Osteoblast (primary cell): Measurements from ENCODE around the gene MS4A8. TPM values are rescaled to one million over a fixed set of nuclear protein-coding genes. Genes with fewer than 3 reads are reported as not detected.

ENCODE experiments used
- DNase-seq: peaks from one replicate; pipeline ENCODE4 v3.0.0; 2011; ENCODE audit warnings: low spot score, mixed read lengths; ENCODE audit not compliant: insufficient read length; ENCODE audit errors: missing footprints
- H2AFZ ChIP-seq: 2 replicates; pipeline ENCODE4 v1.6.0; 2011; ENCODE audit warnings: mild to moderate bottlenecking, low read length
- H3K27ac ChIP-seq: 2 replicates; pipeline ENCODE4 v1.5.1; 2011; ENCODE audit warnings: mild to moderate bottlenecking, low read depth, low read length, moderate library complexity
- H3K27me3 ChIP-seq: 2 replicates; pipeline ENCODE4 v1.6.0; 2012; ENCODE audit warnings: mild to moderate bottlenecking, control low read depth, inconsistent platforms, low read length, moderate library complexity; ENCODE audit not compliant: insufficient read depth
- H3K36me3 ChIP-seq: 2 replicates; pipeline ENCODE4 v1.5.1; 2011; ENCODE audit warnings: mild to moderate bottlenecking, low read length, control low read depth, moderate library complexity; ENCODE audit not compliant: insufficient read depth
- H3K4me1 ChIP-seq: 2 replicates; pipeline ENCODE4 v1.5.1; 2011; ENCODE audit warnings: mild to moderate bottlenecking, low read length, control low read depth, moderate library complexity; ENCODE audit not compliant: insufficient read depth
- H3K4me2 ChIP-seq: 2 replicates; pipeline ENCODE4 v1.6.0; 2011; ENCODE audit warnings: mild to moderate bottlenecking, low read length; ENCODE audit not compliant: insufficient read depth
- H3K4me3 ChIP-seq: fragments of 200-600 bp; sonication (generic); 3 replicates; pipeline ENCODE4 v1.5.1; 2012; ENCODE audit warnings: mild to moderate bottlenecking, low read length, inconsistent platforms; ENCODE audit not compliant: insufficient read depth
- H3K79me2 ChIP-seq: 2 replicates; pipeline ENCODE4 v1.6.0; 2012; ENCODE audit warnings: mild to moderate bottlenecking, low read length, control low read depth, inconsistent platforms; ENCODE audit not compliant: insufficient read depth
- H3K9me3 ChIP-seq: 2 replicates; pipeline ENCODE4 v1.5.1; 2011; ENCODE audit warnings: low read depth, low read length, control low read depth
- H4K20me1 ChIP-seq: 2 replicates; pipeline ENCODE4 v1.6.0; 2012; ENCODE audit warnings: mild to moderate bottlenecking, low read length, control low read depth; ENCODE audit not compliant: insufficient read depth
- CTCF ChIP-seq: IDR thresholded peaks from 2 replicates; pipeline ENCODE4 v1.5.1; 2011; ENCODE audit warnings: mild to moderate bottlenecking, low read depth, low read length, moderate library complexity; ENCODE audit errors: extremely low read depth
- total RNA-seq: library from RNA; depleted of rRNA; stranded (reverse); fragments of >200 nt; gene quantifications from 2 replicates; pipeline ENCODE4 v1.2.3, GENCODE V29; 2012

The MS4A8 gene
- total RNA-seq, 1 donor: not detected

DNA sequence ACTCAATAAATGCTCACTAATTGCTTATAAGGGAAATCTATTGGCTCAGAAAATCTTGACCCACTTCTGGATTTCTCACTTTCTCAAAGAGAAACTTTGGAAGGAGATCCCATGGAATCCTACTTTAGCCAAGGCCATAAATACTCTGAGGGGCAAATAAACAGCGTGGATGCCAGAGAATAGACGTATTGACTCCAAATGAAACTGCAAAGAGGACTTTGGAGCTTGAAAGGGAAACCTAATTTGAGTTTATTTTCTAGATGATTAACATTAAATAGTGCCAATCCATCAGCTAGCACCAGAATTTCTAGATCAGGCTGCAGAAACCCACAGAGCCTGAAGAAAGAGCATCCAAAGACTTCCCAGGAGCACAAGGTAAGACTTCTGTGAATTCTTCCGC lies 25.0 kb downstream of the MS4A8 start, which contains the start of gene MS4A18:
MS4A18 (plus strand) TSS at position 301 of the 400 bp plus-strand sequence.
- Histone ChIP-seq H3K27ac (no peak within 1 kb of the TSS), H3K36me3 (no peaks in the 10 kb centered on the region), H3K27me3 (no peaks in the 10 kb centered on the region), H2AFZ (no peak within 1 kb of the TSS), H3K4me1 (no peaks in the 10 kb centered on the region), H3K4me3 (no peak within 1 kb of the TSS), H3K9me3 (no peaks in the 10 kb centered on the region), H3K79me2 (no peaks in the 10 kb centered on the region), H4K20me1 (no peaks in the 10 kb centered on the region), H3K4me2 (no peak within 1 kb of the TSS)
- no peak for TF ChIP-seq CTCF
- DNase-seq: no peak

- Histone ChIP-seq H4K20me1 (no peaks in the 10 kb centered on the region), H3K27ac (no peak overlapping the region), H2AFZ (no peak overlapping the region), H3K4me3 (no peak overlapping the region), H3K9me3 (no peaks in the 10 kb centered on the region), H3K36me3 (no peaks in the 10 kb centered on the region), H3K79me2 (no peaks in the 10 kb centered on the region), H3K27me3 (no peaks in the 10 kb centered on the region), H3K4me2 (no peak overlapping the region), H3K4me1 (no peaks in the 10 kb centered on the region)
- DNase-seq: no peak
- TF ChIP-seq CTCF: no peak
Observed at GRCh38 chr11:60725592-60725991, 26.2 kb downstream of the MS4A8 start.

GRCh38 chr11:60731586-60731985 lies 32.2 kb downstream of the MS4A8 start:
- Histone ChIP-seq H3K4me3 (no peak overlapping the region), H3K36me3 (no peaks in the 10 kb centered on the region), H4K20me1 (no peaks in the 10 kb centered on the region), H3K27me3 (peaks cover 3% of the 10 kb centered on the region), H3K4me1 (no peaks in the 10 kb centered on the region), H3K4me2 (no peak overlapping the region), H2AFZ (no peak overlapping the region), H3K79me2 (no peaks in the 10 kb centered on the region), H3K27ac (no peak overlapping the region), H3K9me3 (no peaks in the 10 kb centered on the region)
- no peak for DNase-seq
- TF ChIP-seq CTCF: no peak

DNA sequence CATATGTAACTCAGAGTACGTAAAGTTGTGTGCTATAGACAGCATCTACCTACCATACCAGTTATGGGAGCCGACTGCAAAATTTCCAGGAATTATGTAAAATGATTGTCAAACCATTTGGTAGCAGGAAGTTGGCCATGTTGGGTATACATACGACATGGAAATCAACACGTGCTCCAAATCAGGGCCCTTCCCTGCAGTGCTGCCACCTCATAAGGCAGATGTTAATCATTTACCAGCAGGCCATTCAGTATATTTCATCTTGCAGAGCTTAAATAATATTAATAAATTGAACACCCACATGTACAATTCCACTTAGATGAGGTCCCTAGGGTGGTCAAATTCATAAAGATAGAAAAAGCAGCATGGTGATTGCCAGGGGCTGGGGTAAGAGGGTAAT lies 34.9 kb downstream of the MS4A8 start:
- H3K4me3 ChIP-seq: no peak overlapping the region
- no peaks in the 10 kb centered on the region for H3K9me3 ChIP-seq
- H3K27ac ChIP-seq: no peak overlapping the region
- no peak for DNase-seq
- H2AFZ ChIP-seq: no peak overlapping the region
- H3K4me2 ChIP-seq: no peak overlapping the region
- H3K4me1 ChIP-seq: no peaks in the 10 kb centered on the region
- peaks cover 3% of the 10 kb centered on the region for H3K27me3 ChIP-seq
- no peaks in the 10 kb centered on the region for H3K36me3 ChIP-seq
- H4K20me1 ChIP-seq: no peaks in the 10 kb centered on the region
- TF ChIP-seq CTCF: no peak
- H3K79me2 ChIP-seq: no peaks in the 10 kb centered on the region
